ENCODE data around the gene TMEM98.
"Not testable (repeated sequence)": the region's sequence is repeated elsewhere in the genome, so short reads cannot be mapped to it uniquely, and the experiment has no call there.

The TMEM98 gene

GRCh38 chr17:32927724-32928585 is at the start of gene TMEM98:
TSS of gene TMEM98 (plus strand) at chr17:32928153. CDS start at chr17:32931529, 3,376 bp downstream.
- DNase-seq = no peak

GRCh38 chr17:32878211-32878610 is 49.7 kb upstream of the TMEM98 start:
- no peak for DNase-seq

GRCh38 chr17:32879134-32879533 is 48.8 kb upstream of the TMEM98 start:
- DNase-seq = no peak

GRCh38 chr17:32880671-32881453 is 47.1 kb upstream of the TMEM98 start:
- DNase-seq = no peak

- no peak for DNase-seq
Observed at GRCh38 chr17:32882029-32882428, 45.9 kb upstream of the TMEM98 start.

GRCh38 chr17:32882734-32883133 is 45.2 kb upstream of the TMEM98 start:
- DNase-seq = no peak

- not testable (repeated sequence) for DNase-seq
Observed at GRCh38 chr17:32886951-32887350, 41.0 kb upstream of the TMEM98 start.

GRCh38 chr17:32887410-32887809 is 40.5 kb upstream of the TMEM98 start:
- DNase-seq = not testable (repeated sequence)

GRCh38 chr17:32894245-32894644 is 33.7 kb upstream of the TMEM98 start:
- no peak for DNase-seq

- DNase-seq = no peak
Observed at GRCh38 chr17:32896647-32897258, 31.2 kb upstream of the TMEM98 start.

- DNase-seq = no peak
Observed at GRCh38 chr17:32899236-32900013, 28.5 kb upstream of the TMEM98 start.

- no peak for DNase-seq
Observed at GRCh38 chr17:32901743-32902142, 26.2 kb upstream of the TMEM98 start.

GRCh38 chr17:32903774-32904673 is 23.9 kb upstream of the TMEM98 start:
- no peak for DNase-seq

GRCh38 chr17:32904891-32905290 is 23.1 kb upstream of the TMEM98 start:
- DNase-seq = no peak

GRCh38 chr17:32907583-32907982 is 20.4 kb upstream of the TMEM98 start:
- no peak for DNase-seq

- DNase-seq = peak; percentile 20
Observed at GRCh38 chr17:32909787-32910369, 18.1 kb upstream of the TMEM98 start.

GRCh38 chr17:32910769-32911168 is 17.2 kb upstream of the TMEM98 start:
- no peak for DNase-seq

- DNase-seq = no peak
Observed at GRCh38 chr17:32912218-32912897, 15.6 kb upstream of the TMEM98 start.

GRCh38 chr17:32913593-32913992 is 14.4 kb upstream of the TMEM98 start:
- no peak for DNase-seq

- no peak for DNase-seq
Observed at GRCh38 chr17:32914181-32914580, 13.8 kb upstream of the TMEM98 start.

GRCh38 chr17:32915245-32915644 is 12.7 kb upstream of the TMEM98 start:
- DNase-seq = no peak

All from NCI-H524 treated with DMSO at 0.1 percent for 48 hours (cell line).